ENCODE results near the gene JMJD8. TPM values are rescaled to one million over a fixed set of nuclear protein-coding genes. Genes with fewer than 3 reads are reported as not detected.

Gene JMJD8
- total and polyA plus RNA-seq, 9 of the 15 experiments (the other 6 are each of a cell fraction or from before 2014, with no cell fraction given) = 1.2 to 50.6 (median 29.3) TPM

GRCh38 chr16:695355-696089 is 11.4 kb upstream of the JMJD8 start (continued):
- TF ChIP-seq ZNF695 (CRISPR knock-in tag; IDR thresholded peaks at IDR 0.05) (no peak), CREB3 (tag; conservative IDR thresholded peaks at IDR 0.05; ENCODE audit: low read depth) (peak; percentile 57; the same call in 1 of the 2 replicates), ZFX (CRISPR knock-in tag; IDR thresholded peaks at IDR 0.05) (peak; percentile 79), THAP12 (CRISPR knock-in tag; IDR thresholded peaks at IDR 0.05) (peak; percentile 73), ZNF282 (CRISPR knock-in tag; IDR thresholded peaks at IDR 0.05) (peak; percentile 71), CREM (IDR thresholded peaks at IDR 0.05; ENCODE audit: low read depth) (peak; percentile 6; the same call in 1 of the 2 replicates), HMGN3 (IDR thresholded peaks at IDR 0.05; ENCODE audit: borderline replicate concordance, extremely low read depth, insufficient read length, low read depth, low read length) (peak; percentile 18), ETS1 (conservative IDR thresholded peaks at IDR 0.05; ENCODE audit: control insufficient read depth, low read depth, low read length) (0 out of 2 replicates have a peak, but pooled peaks have one; percentile 33), SIN3B (IDR thresholded peaks at IDR 0.05; ENCODE audit: low read depth) (peak; percentile 30; the same call in 1 of the 2 replicates), GTF2B (IDR thresholded peaks at IDR 0.05; ENCODE audit: extremely low read depth, insufficient read length) (no peak), ZNF277 (CRISPR knock-in tag; IDR thresholded peaks at IDR 0.05; ENCODE audit: borderline replicate concordance) (no peak), MAX (CRISPR knock-in tag; IDR thresholded peaks at IDR 0.05) (peak; percentile 99), SMARCA5 (IDR thresholded peaks at IDR 0.05) (0 out of 2 replicates have a peak, but pooled peaks have one; percentile 25), ARID3B (CRISPR knock-in tag; IDR thresholded peaks at IDR 0.05; ENCODE audit: borderline replicate concordance) (no peak), POLR2AphosphoS2 (IDR thresholded peaks at IDR 0.05; ENCODE audit: low read length) (no peak)

All from K562 (cell line).